Neuron (in vitro differentiated cells): ENCODE data around the gene ANKS1A.

Source experiments
- H2AFZ ChIP-seq: one replicate; pipeline ENCODE4 v1.6.1; 2013; ENCODE audit warnings: low read depth, mild to moderate bottlenecking, inconsistent platforms, low read length, moderate library complexity
- H3K27me3 ChIP-seq: one replicate; pipeline ENCODE4 v1.6.1; 2013; ENCODE audit warnings: low read length; ENCODE audit not compliant: insufficient read depth
- H3K36me3 ChIP-seq: one replicate; pipeline ENCODE4 v1.6.1; 2013; ENCODE audit warnings: low read length; ENCODE audit not compliant: insufficient read depth
- H3K4me1 ChIP-seq: one replicate; pipeline ENCODE4 v1.6.1; 2013; ENCODE audit warnings: low read length; ENCODE audit not compliant: insufficient read depth
- H3K4me3 ChIP-seq: 2 replicates; pipeline ENCODE4 v1.5.1; 2013; ENCODE audit warnings: mild to moderate bottlenecking, low read length, moderate library complexity
- H3K9me3 ChIP-seq: one replicate; pipeline ENCODE4 v1.6.1; 2013; ENCODE audit warnings: low read length

The ANKS1A gene

DNA sequence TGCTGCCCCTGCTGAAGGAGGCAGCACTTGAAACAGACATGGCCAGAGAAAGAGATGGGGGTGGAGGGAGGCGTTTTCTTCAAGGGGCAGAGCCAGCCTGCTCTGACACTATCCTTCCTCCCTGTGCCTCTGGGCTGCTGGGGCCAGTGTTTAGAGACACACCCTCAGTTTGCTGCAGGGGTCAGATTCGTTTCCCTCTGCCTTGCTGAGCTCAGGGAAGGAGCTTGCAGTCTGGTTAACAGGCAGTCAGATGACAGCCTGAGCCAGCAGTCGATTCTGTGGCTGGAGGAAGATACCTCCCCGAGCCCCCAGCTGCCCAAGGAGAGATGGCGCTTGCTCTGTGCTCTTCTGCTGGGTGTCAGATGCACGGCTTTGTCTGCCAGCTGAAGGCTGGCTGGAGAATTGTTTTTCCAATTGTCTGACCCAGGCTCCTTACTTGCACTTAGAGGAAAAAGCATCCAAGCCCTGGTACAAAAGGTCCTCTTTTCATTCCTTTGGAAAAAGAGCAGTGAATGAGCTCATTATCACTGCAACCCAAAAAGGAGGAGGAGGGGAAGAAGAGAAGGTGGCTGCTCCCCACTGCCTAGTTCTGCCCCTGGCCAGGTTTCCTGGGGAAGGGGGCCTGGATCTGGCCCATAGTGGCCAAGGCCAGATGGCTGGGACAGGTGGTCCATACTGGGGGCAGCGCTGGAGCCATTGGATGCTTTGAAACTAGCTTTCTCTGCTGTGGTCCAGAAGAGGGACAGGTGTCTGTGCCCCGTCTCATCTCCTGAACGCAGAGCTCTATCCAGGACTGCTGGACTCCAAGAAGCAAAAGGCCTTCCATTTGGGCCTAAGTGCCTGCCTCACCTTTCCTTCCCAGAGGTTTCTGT is 163.9 kb downstream of the ANKS1A start:
- H3K4me1 ChIP-seq: peaks cover 55% of the 10 kb centered on the region
- H3K4me3 ChIP-seq: no peak overlapping the region
- no peaks in the 10 kb centered on the region for H3K36me3 ChIP-seq
- H3K9me3 ChIP-seq: no peaks in the 10 kb centered on the region
- no peak overlapping the region for H2AFZ ChIP-seq
- H3K27me3 ChIP-seq: no peaks in the 10 kb centered on the region

DNA sequence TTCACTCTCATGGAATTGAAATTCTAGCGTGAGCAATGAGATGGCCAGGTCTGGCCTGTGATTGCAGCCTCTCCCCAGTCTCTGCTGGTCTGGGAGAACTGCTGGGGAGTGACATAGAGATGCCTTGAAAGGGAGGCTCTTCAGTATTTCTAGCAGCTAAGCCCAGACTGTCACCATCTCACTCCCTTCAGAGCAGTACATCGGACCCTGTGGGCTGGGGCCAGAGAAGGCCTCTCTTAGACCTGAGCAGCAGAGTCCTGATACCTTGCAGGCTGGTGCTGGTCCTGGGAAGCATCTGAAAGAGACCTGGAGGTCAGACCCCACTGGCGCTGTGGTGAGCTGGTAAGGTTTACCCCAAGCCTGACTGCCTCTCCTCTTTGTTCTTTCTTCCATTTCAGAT is 164.6 kb downstream of the ANKS1A start:
- peaks cover 55% of the 10 kb centered on the region for H3K4me1 ChIP-seq

DNA sequence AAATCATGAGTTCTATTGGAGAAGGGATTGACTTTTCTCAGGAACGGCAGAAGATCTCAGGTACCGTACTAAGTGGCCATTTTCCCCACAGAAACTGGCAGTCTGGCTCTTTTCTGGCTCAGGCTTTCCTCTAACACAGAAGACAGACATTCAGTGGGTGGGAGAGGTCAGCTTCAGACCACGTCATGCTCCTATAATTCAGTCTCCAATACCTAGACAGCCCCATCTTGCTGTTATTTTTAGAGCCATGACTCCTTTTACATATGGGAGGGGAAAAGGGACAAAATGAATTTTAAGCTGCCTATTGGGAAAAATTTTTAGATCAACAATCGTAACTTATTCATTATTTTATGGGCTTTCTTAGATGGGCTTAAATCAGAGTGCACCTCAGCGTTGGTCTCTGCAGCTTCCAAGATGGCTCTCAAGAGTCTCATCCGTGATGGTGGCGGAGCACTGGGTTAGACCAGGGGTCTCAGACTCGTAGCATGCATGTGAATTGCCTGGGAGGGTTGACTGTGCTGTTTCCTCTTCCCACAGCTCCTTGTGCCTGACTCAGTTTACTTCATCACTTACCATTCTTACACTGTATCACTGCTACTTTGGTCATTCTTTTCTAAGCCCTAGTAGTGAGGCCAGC is 165.2 kb downstream of the ANKS1A start:
- H3K9me3 ChIP-seq: no peaks in the 10 kb centered on the region

More for the DNA sequence above, 164.6 kb downstream of the ANKS1A start:
- Histone ChIP-seq H3K36me3 (no peaks in the 10 kb centered on the region), H3K9me3 (no peaks in the 10 kb centered on the region), H3K4me3 (no peak overlapping the region), H2AFZ (no peak overlapping the region), H3K27me3 (no peaks in the 10 kb centered on the region)

DNA sequence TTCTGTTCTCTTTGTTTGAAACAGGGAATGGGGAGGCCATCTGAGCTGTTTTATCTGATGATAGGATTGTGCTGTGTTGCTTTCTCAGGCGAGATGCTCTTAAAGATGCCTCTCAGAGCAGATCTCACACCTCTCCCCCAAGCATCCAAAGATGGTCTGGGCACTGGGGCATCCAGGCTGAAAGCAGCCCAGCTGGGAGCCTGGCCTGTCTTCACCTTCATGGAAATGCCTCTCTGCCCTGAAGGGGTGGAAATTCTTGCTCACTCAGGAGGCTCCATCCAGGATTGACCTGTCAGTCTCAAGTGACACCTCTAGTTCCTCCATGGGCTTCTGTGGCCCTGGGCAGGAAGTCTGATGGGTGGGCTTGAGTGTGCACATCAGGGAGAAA is 165.7 kb downstream of the ANKS1A start:
- H3K4me1 ChIP-seq: peaks cover 51% of the 10 kb centered on the region
- H3K9me3 ChIP-seq: no peaks in the 10 kb centered on the region
- H3K27me3 ChIP-seq: no peaks in the 10 kb centered on the region
- no peaks in the 10 kb centered on the region for H3K36me3 ChIP-seq
- H3K4me3 ChIP-seq: no peak overlapping the region
- H2AFZ ChIP-seq: no peak overlapping the region

More for the DNA sequence above, 165.2 kb downstream of the ANKS1A start:
- Histone ChIP-seq H2AFZ (no peak overlapping the region), H3K4me3 (no peak overlapping the region), H3K27me3 (no peaks in the 10 kb centered on the region), H3K4me1 (peaks cover 54% of the 10 kb centered on the region), H3K36me3 (no peaks in the 10 kb centered on the region)

DNA sequence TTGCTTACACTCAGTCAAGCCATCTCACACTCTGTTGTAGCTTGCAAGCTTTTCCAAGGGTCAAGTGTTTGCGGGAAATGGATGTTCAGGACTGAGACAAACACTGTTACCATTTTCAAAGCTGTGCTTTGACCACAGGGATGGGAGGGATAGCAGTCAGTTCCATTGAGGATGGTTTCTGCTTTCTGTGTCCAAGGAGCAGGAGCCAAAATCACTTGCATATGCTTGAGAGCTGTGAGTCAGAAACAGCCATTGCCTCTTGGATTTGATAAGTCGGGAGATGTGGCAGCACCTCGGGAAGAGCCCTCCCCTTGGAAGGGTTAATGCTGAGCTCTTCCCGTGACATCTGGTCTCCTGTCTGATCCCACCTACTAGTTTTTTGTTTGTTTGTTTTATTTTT is 166.8 kb downstream of the ANKS1A start:
- H3K36me3 ChIP-seq: peaks cover 7% of the 10 kb centered on the region
- H3K4me1 ChIP-seq: peaks cover 41% of the 10 kb centered on the region
- no peak overlapping the region for H3K4me3 ChIP-seq
- no peaks in the 10 kb centered on the region for H3K9me3 ChIP-seq
- H3K27me3 ChIP-seq: no peaks in the 10 kb centered on the region
- no peak overlapping the region for H2AFZ ChIP-seq

DNA sequence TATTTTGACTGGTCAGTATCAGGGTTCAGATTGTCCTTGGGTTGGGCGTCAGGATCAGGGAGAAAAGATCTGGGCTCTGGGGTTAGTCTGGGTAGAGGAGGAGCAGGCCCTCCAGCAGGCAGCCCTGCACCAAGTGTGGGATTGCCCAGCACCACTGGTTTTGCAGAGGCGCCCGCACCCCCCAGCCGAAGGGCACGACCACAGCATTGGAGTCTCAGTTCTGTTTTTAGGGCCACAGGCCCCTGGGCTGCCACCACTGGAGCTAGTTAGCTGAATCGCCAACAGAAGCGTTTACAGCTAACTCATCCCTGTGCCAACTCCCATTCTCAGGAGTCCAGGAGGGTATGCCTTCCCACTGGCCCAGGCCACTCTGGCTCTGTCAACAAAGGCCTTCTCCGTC is 167.9 kb downstream of the ANKS1A start:
- H3K36me3 ChIP-seq: peaks cover 11% of the 10 kb centered on the region
- H3K27me3 ChIP-seq: no peaks in the 10 kb centered on the region
- H2AFZ ChIP-seq: no peak overlapping the region
- H3K9me3 ChIP-seq: no peaks in the 10 kb centered on the region
- H3K4me1 ChIP-seq: peaks cover 39% of the 10 kb centered on the region
- no peak overlapping the region for H3K4me3 ChIP-seq

DNA sequence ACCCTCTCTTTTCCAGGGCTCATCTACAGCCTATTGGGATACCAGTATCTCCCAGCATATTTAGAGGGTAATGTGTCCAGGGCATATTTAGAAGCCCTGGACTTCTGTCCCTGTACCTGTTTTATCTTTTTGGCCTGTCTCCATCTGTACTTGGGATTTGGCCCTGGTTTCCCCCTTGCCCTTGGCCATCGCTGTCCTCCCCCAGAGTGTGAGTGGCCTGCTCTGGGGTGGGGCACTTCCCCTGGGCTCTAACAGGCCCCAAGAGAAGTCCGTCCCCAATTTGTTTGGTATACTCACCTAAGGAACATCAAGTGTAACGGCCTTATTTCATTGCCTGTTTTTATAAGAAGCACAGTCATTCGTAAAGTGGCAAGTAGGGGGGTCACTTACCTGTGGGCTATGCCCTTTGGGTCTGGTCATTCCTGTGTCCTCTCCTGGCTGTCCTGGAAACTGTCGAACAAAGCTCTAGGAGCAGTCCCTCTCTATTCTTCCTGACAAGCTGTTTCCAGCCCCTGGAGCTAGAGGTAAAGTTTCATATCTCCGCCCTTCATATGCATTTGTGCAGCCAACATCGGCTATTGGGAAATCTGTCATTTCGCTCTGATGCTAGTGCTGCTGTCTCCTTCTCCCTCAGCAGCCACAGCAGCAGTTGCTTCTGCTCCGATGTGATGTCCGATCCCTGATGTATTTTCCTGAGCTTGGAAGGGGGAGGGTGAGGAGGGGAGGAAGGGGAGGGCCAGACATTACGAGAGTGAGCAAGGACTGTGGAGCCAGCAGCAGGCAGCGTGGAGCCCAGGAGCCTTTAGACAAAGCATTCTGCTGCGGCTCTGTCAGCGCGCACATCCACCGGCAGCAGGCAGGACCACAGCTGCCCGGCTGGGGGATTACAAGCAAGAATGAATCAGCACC is 168.6 kb downstream of the ANKS1A start:
- Histone ChIP-seq H3K36me3 (peaks cover 11% of the 10 kb centered on the region), H3K4me3 (no peak overlapping the region), H3K4me1 (peaks cover 32% of the 10 kb centered on the region), H3K9me3 (no peaks in the 10 kb centered on the region), H2AFZ (no peak overlapping the region), H3K27me3 (no peaks in the 10 kb centered on the region)

DNA sequence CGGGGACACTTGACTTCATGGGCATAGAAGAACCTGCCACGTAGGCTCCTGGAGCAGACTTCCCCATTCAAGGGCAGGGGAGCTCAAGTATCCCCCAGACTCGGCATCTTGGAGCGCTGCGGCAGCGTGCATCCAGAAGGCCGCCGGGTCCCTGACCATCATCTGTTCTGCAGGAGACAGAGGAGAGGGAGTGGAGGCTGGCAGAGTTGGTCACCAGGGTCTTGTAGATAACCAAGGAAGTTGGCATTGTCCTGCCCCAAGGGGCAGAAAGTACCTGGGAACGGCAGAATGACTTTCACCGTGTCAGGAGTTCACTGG is 169.3 kb downstream of the ANKS1A start:
- H3K4me3 ChIP-seq: no peak overlapping the region

DNA sequence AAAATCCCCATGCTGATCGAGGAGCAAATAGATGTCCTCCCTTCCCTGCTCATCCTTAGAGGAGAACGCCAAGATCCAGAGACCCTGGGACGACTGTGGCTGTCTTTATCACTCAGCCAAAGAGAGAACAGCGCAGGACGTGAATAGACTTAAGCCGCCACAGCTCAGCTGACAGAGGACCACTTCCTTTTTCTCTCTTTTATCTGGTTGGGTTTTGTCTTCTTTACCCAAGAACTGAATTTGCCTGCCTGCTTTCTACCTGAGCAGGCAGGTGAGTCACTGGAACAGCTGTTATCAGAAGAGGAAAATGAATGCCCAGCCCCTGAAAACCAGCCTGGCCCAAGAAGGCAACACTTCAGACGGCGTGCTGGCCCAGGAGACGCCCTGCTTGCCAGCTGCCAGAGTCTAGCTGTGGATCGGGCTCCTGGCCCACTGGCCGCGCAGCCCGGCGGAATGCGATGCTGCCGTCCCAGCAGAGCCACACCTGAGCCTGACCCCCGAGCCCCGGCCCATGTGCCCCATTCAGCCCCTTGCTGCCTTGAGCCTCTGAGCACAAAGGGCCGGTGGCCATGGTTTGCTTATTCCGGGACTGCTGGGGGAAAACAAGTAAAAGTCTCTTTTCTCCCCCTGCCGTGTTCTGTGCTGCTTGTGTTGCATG is 169.9 kb downstream of the ANKS1A start:
- Histone ChIP-seq H3K4me1 (peaks cover 22% of the 10 kb centered on the region), H3K36me3 (peaks cover 11% of the 10 kb centered on the region), H3K4me3 (no peak overlapping the region), H3K27me3 (no peaks in the 10 kb centered on the region), H3K9me3 (no peaks in the 10 kb centered on the region), H2AFZ (no peak overlapping the region)

More for the DNA sequence above, 169.3 kb downstream of the ANKS1A start:
- peaks cover 11% of the 10 kb centered on the region for H3K36me3 ChIP-seq
- H3K27me3 ChIP-seq: no peaks in the 10 kb centered on the region
- no peak overlapping the region for H2AFZ ChIP-seq
- no peaks in the 10 kb centered on the region for H3K9me3 ChIP-seq
- peaks cover 26% of the 10 kb centered on the region for H3K4me1 ChIP-seq

DNA sequence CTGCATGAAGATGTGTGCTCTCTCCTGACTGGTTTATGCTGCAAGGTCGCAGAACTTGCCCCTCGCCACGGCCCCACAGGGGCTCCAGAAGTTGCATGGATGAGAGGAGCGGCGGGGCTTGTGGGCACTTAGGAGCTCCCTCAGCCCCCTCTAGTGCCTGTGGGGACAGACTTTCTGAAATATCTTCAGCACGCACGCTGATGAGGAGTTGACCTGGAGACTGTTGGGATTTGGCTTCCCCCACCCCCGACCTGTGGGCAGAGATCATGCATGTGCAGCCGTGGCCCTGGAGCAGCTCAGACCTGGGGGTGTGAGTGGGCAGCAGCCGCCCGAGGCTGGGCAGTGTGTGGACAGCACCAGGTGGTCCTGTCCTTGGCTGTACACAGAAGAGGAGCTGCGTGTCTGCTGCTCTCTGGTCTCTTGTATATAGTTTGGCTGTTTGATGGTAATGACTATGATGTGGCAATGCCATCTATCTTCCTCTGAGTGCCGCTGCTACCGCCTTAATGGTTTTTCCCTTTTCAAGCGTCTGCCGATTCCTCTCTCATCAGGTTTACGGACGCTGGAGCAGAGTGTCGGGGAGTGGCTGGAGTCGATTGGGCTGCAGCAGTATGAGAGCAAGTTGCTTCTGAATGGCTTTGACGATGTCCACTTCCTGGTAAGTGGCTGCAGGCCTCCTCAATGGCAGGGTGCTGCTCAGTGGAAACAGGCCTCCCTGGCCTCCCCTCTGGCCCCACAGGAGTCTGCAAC is 170.7 kb downstream of the ANKS1A start:
- Histone ChIP-seq H3K4me3 (no peak overlapping the region), H3K27me3 (no peaks in the 10 kb centered on the region), H3K9me3 (no peaks in the 10 kb centered on the region), H3K4me1 (peaks cover 22% of the 10 kb centered on the region), H2AFZ (no peak overlapping the region), H3K36me3 (peaks cover 11% of the 10 kb centered on the region)

DNA sequence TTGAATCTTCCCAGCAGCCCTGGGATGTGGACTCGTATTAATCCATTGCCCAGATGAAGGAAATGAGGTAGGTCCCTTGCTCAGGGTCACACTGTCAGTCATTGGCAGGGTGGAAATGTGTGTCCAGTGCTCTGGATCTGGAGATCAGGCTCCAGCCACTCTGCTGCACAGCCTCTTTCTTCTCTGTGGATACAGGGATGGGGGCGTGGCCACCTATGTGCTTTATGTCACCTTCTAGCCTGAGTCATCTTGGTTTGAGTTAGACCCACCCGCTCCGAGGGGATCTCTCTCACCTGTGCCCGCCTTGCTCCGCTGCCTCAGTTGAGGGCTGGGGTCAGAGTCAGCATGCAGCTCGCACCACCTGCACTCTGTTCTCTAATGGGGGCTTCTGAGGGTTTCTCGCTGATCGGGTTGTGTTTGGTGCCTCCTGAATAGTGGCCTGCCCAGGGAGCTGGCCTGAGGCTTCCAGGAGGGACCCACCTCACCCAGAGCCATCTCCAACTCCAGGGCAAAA is 172.1 kb downstream of the ANKS1A start:
- Histone ChIP-seq H3K4me1 (peaks cover 22% of the 10 kb centered on the region), H3K9me3 (no peaks in the 10 kb centered on the region), H3K4me3 (no peak overlapping the region), H3K27me3 (no peaks in the 10 kb centered on the region), H2AFZ (no peak overlapping the region), H3K36me3 (peaks cover 13% of the 10 kb centered on the region)
